ENCODE measurements around the gene CD2.

- TF ChIP-seq CTCF (IDR thresholded peaks at IDR 0.05) (no peak), ZFX (IDR thresholded peaks at IDR 0.05; ENCODE audit: borderline replicate concordance) (no peak)
Measured at GRCh38 chr1:116755066-116755465, 836 bp downstream of the CD2 start.
